UCSD-AML1 (cell line): ENCODE data around the gene ELOVL7.
"Not testable (repeated sequence)": the region's sequence is repeated elsewhere in the genome, so short reads cannot be mapped to it uniquely, and the experiment has no call there.

Experiments used
- DNase-seq: peaks from one replicate; lab custom pipeline; 2025; ENCODE audit not compliant: unreplicated experiment; lab: John Stamatoyannopoulos, UW

ELOVL7 gene

GRCh38 chr5:60797482-60798153 lies 46.5 kb downstream of the ELOVL7 start:
- no peak for DNase-seq

DNA sequence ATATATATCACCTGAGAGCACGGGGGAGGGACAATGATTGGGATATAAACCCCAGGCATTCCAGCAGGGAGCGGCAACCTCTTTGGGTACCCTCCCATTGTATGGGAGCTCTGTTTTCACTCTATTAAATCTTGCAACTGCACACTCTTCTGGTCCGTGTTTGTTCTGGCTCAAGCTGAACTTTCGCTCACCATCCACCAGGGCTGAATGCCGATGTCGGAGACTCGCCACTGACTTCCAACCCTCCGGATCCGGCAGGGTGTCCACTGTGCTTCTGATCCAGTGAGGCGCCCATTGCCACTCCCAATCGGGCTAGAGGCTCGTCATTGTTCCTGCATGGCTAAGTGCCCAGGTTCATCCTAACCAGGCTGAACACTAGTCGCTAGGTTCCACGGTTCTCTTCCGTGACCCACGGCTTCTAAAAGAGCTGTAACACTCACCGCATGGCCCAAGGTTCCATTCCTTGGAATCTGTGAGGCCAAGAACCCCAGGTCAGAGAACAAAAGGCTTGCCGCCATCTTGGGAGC lies 48.6 kb downstream of the ELOVL7 start:
- DNase-seq: not testable (repeated sequence)

DNA sequence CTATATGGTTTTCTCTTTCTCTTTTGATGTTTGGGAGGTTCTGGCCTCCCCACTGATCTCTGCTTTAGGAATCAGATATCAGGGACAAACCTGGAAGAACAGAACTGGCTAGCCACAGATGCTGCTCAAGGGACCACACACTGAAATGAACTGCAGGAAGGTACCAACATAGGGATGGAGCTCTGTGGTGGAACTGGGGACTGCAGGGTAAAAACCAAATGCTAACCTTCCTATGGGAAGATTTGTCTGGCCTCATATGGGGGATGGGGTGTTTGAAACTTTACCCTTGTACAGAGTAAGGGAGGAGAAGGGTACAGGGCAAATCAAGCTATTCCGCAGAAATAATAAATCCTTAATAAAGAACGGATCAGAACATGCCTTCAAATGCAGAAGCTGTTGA lies 49.4 kb downstream of the ELOVL7 start:
- DNase-seq: no peak

GRCh38 chr5:60792438-60792837 lies 51.6 kb downstream of the ELOVL7 start:
- no peak for DNase-seq

GRCh38 chr5:60789551-60789950 lies 54.5 kb downstream of the ELOVL7 start:
- DNase-seq: no peak

DNA sequence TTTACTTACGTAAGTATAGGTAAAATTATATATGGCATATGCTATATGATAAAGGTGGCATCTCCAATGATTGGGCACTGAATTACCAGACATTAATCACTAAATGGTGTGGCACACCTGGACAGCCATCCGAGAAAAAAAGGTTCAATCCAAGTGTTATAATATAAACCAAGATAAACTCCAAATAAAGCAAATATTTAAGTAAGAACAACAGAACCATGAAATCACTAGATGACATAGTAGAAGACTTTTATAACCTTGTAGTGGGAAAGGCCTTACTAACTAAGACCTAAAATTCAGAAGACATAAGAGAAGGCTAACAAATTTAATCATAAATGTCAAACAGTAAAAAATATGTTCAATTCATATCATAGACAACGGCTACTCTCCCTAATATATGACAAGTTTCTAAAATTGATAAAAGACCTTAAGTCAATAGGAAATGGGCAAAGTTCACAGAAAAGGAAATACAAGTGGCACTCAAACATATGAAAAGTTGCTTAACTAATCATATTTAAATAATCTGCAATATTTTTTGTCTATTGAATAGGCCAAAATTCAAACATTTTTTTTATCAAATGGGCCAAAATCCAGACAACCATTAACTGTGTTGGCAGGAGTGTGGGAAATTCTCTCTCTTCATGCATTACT lies 55.1 kb downstream of the ELOVL7 start:
- no peak for DNase-seq

- DNase-seq: no peak
Observed at GRCh38 chr5:60779466-60779865, 64.6 kb downstream of the ELOVL7 start.

- no peak for DNase-seq
Observed at GRCh38 chr5:60776343-60776742, 67.7 kb downstream of the ELOVL7 start.

- DNase-seq: no peak
Observed at GRCh38 chr5:60765019-60765709, 78.9 kb downstream of the ELOVL7 start.

- peak; percentile 33 for DNase-seq
Observed at GRCh38 chr5:60763061-60763460, 81.0 kb downstream of the ELOVL7 start.

DNA sequence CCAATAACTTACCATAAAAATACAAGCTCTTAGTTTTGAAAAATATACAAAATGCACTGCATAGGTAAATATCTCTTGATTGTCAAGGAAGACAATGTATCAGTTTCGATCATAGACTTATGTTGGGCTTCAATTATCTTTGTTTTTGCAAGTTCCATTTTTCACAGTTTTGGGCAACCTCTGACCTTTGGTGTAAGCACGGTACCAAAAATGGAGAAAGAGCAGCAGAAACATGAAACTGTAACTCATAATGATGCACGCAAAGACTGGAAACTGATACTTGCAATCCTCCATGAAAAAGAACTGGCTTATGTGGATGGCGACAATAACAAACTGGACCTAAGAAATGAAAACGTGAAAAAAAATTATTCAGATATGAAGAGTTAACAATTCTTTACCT lies 89.6 kb downstream of the ELOVL7 start:
- no peak for DNase-seq

GRCh38 chr5:60744682-60745081 lies 99.4 kb downstream of the ELOVL7 start:
- no peak for DNase-seq

- no peak for DNase-seq
Observed at GRCh38 chr5:60743511-60744314, 100.4 kb downstream of the ELOVL7 start.

GRCh38 chr5:60740322-60740721 lies 103.7 kb downstream of the ELOVL7 start:
- no peak for DNase-seq

DNA sequence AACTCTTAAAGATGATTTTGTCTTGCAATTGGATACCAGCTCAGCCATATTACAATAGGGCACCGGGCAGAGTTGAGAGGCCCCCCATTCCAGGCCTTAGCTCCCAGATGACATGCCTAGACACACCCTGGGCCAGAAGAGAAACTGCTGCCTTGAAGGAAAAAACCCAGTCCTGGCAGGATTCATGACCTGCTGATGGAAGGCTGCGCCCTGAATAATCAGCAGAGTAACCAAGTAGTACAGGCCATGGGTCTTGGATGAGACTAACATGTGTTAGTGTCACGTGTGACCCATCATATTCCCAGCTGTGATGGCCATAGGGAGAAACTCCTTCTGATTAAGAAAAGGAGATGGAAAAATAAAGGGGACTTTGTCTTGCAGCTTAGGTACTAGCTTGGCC lies 105.1 kb downstream of the ELOVL7 start:
- DNase-seq: no peak

- DNase-seq: no peak
Observed at GRCh38 chr5:60738461-60738860, 105.6 kb downstream of the ELOVL7 start.

DNA sequence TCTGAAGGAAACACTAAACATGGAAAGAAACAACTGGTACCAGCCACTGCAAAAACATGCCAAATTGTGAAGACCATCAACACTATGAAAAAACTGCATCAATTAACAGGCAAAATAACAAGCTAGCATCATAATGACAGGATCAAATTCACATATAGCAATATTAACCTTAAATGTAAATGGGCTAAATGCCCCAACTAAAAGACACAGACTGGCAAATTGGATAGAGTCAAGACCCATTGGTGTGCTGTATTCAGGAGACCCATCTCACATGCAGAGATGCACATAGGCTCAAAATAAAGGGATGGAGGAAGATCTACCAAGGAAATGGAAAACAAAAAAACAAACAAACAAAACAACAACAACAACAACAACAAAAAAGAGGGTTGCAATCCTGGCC lies 113.2 kb downstream of the ELOVL7 start:
- DNase-seq: not testable (repeated sequence)

- no peak for DNase-seq
Observed at GRCh38 chr5:60727033-60727679, 116.9 kb downstream of the ELOVL7 start.

- DNase-seq: no peak
Observed at GRCh38 chr5:60724126-60724525, 119.9 kb downstream of the ELOVL7 start.

- no peak for DNase-seq
Observed at GRCh38 chr5:60722416-60722815, 121.7 kb downstream of the ELOVL7 start.

DNA sequence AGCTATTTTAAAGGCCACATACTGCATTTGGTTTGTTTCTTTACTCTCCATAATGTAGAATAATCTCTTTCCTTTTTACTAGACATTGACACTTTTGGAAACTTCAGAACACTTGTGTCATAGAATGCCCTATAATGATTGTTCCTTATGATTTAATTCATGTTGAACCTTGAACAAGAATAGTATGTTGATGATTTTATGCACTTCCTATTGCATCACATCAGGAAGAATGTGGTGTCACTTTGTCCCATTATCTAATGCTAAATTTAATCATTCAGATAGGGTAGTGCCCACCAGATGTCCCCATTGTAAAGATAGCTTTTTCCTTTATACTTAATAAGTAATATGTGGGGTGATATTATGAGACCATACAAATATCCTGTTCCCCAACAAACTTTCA lies 124.7 kb downstream of the ELOVL7 start:
- no peak for DNase-seq
